Measurements from ENCODE around the gene TMEM218.

GRCh38 chr11:125084761-125085231 lies 26.6 kb downstream of the TMEM218 start:
- TF ChIP-seq POLR2A (IDR thresholded peaks at IDR 0.05; ENCODE audit: low read depth, low read length) (no peak), POLR2AphosphoS5 (IDR thresholded peaks at IDR 0.05; ENCODE audit: insufficient read depth, low read depth, low read length) (no peak)
